DMS153 treated with DMSO at 0.1 percent for 48 hours (cell line): ENCODE measurements around the gene TFB2M.
"Not testable (repeated sequence)": the region's sequence is repeated elsewhere in the genome, so short reads cannot be mapped to it uniquely, and the experiment has no call there.

Experiments used
- DNase-seq: peaks from one replicate; lab custom pipeline; 2025; ENCODE audit not compliant: unreplicated experiment; lab: John Stamatoyannopoulos, UW

The TFB2M gene

GRCh38 chr1:246566128-246566812 is at the start of gene TFB2M, which contains the start of gene CNST:
TFB2M (minus strand) TSS chr1:246566261; CDS start chr1:246566138, 123 bp downstream.
CNST (plus strand) TSS chr1:246566456; CDS start chr1:246591563, 25,107 bp downstream.
- DNase-seq, result peak; percentile 100

- no peak for DNase-seq
These were observed 47.2 kb upstream of the TFB2M start for GRCh38 chr1:246613096-246613758.

- no peak for DNase-seq
These were observed 43.6 kb upstream of the TFB2M start for GRCh38 chr1:246609632-246610031.

GRCh38 chr1:246608616-246609376 is 42.7 kb upstream of the TFB2M start:
- DNase-seq, result peak; percentile 89

- no peak for DNase-seq
These were observed 41.4 kb upstream of the TFB2M start for GRCh38 chr1:246607462-246607861.

- not testable (repeated sequence) for DNase-seq
These were observed 39.2 kb upstream of the TFB2M start for GRCh38 chr1:246605231-246605630.

- DNase-seq, result no peak
These were observed 36.1 kb upstream of the TFB2M start for GRCh38 chr1:246602194-246602593.

- no peak for DNase-seq
These were observed 34.5 kb upstream of the TFB2M start for GRCh38 chr1:246600579-246600978.

GRCh38 chr1:246599315-246599714 is 33.3 kb upstream of the TFB2M start:
- no peak for DNase-seq

- DNase-seq, result no peak
These were observed 31.9 kb upstream of the TFB2M start for GRCh38 chr1:246597971-246598370.

- peak; percentile 36 for DNase-seq
These were observed 31.3 kb upstream of the TFB2M start for GRCh38 chr1:246597340-246597739.

- no peak for DNase-seq
These were observed 29.1 kb upstream of the TFB2M start for GRCh38 chr1:246595146-246595545.

GRCh38 chr1:246592695-246593094 is 26.6 kb upstream of the TFB2M start:
- no peak for DNase-seq

GRCh38 chr1:246591958-246592357 is 25.9 kb upstream of the TFB2M start:
- DNase-seq, result no peak

- no peak for DNase-seq
These were observed 25.4 kb upstream of the TFB2M start for GRCh38 chr1:246591504-246591903.

GRCh38 chr1:246591047-246591446 is 25.0 kb upstream of the TFB2M start:
- no peak for DNase-seq

GRCh38 chr1:246589919-246590318 is 23.9 kb upstream of the TFB2M start:
- not testable (repeated sequence) for DNase-seq

GRCh38 chr1:246588159-246588721 is 22.2 kb upstream of the TFB2M start:
- DNase-seq, result no peak

GRCh38 chr1:246587606-246588005 is 21.5 kb upstream of the TFB2M start:
- DNase-seq, result no peak

- no peak for DNase-seq
These were observed 21.0 kb upstream of the TFB2M start for GRCh38 chr1:246587032-246587431.

GRCh38 chr1:246583448-246584185 is 17.6 kb upstream of the TFB2M start:
- peak; percentile 91 for DNase-seq
